K562 (cell line): ENCODE results near the gene DPH6. TPM values are rescaled to one million over a fixed set of nuclear protein-coding genes. Genes with fewer than 3 reads are reported as not detected.

Experiments
- ATAC-seq: fragments of 200-7000 bp; cut with Tn5 transposase; 3 replicates; pipeline ENCODE4 v1.9.1; 2020; ENCODE audit warnings: moderate library complexity
- BruUV-seq: library from RNA; stranded (reverse); fragments of 400-500 nt; replicated peaks from 2 replicates; lab custom pipeline; 2021; lab: Mats Ljungman, UMichigan
- CTCF ChIA-PET: fragments of 300-600 bp; formaldehyde crosslinking; extraction: SDS; loops from one replicate; lab custom pipeline; 2021; ENCODE audit warnings: low intra/inter-chr PET ratio; lab: Yijun Ruan, JAX
- POLR2A ChIA-PET: fragments of 300-600, 350-650 bp; sonication (Branson Sonifier 250); formaldehyde crosslinking; extraction: SDS; loops from one replicate; lab custom pipeline; 2021; ENCODE audit warnings: antibody characterized with exemption, inconsistent platforms; lab: Yijun Ruan, JAX
- DNase-seq, 4 experiments: peaks; one replicate each; pipeline versions ENCODE4 v3.0.0 to v3.0.0-alpha.2; 2011 to 2018; ENCODE audit warnings: low spot score in 3 of 4, mixed read lengths in 3 of 4; ENCODE audit errors: extremely low read depth in 1 of 4
- FAIRE-seq: peaks from 2 replicates; lab custom pipeline; 2011; peaks lifted over from hg19 to GRCh38; lab: Jason Lieb, UNC
- H2AFZ ChIP-seq: 2 replicates; pipeline ENCODE4 v1.6.0; 2011; ENCODE audit warnings: low read depth, low read length, control low read depth, inconsistent platforms
- H3K27ac ChIP-seq: fragments of 200-600 bp; 3 replicates; pipeline ENCODE4 v1.8.0; 2011; ENCODE audit warnings: low read depth, mild to moderate bottlenecking, control low read depth, inconsistent platforms, low read length, moderate library complexity, mixed read lengths; ENCODE audit errors: extremely low read depth
- H3K27me3 ChIP-seq, 2 experiments: fragments of 300-600 bp in 1 of 2; 2 replicates in 1 of 2; 3 replicates in 1 of 2; pipeline versions ENCODE4 v1.6.0 to v1.8.0; 2011; ENCODE audit warnings: inconsistent platforms in 2 of 2, low read length in 2 of 2, mild to moderate bottlenecking in 1 of 2, mixed read lengths in 1 of 2, moderate library complexity in 1 of 2; ENCODE audit not compliant: control insufficient read depth in 2 of 2, insufficient read depth in 2 of 2
- H3K36me3 ChIP-seq: fragments of 300-600 bp; 3 replicates; pipeline ENCODE4 v1.8.0; 2011; ENCODE audit warnings: mild to moderate bottlenecking, low read length, inconsistent platforms; ENCODE audit not compliant: control insufficient read depth, insufficient read depth
- H3K4me1 ChIP-seq, 2 experiments: fragments of 200-600 bp in 1 of 2; replicated peaks in 1 of 2; 2 replicates in 1 of 2; 3 replicates in 1 of 2; pipeline versions ENCODE4 v1.5.1 to v1.8.0; 2011; ENCODE audit warnings: inconsistent platforms in 2 of 2, low read length in 2 of 2, mild to moderate bottlenecking in 1 of 2, mixed read lengths in 1 of 2, moderate library complexity in 1 of 2; ENCODE audit not compliant: control insufficient read depth in 2 of 2, insufficient read depth in 2 of 2
- H3K4me2 ChIP-seq: 2 replicates; pipeline ENCODE4 v1.6.1; 2011; ENCODE audit warnings: low read length, control low read depth, inconsistent platforms, mixed read lengths; ENCODE audit not compliant: insufficient read depth
- H3K4me3 ChIP-seq: fragments of 200-600 bp; sonication (generic), shearing (Covaris generic); 2 replicates; pipeline ENCODE4 v1.5.1; 2016; ENCODE audit warnings: control low read depth, inconsistent platforms
- H3K79me2 ChIP-seq: fragments of 200-600 bp; 3 replicates; pipeline ENCODE4 v1.8.0; 2011; ENCODE audit warnings: low read length, inconsistent platforms; ENCODE audit not compliant: control insufficient read depth, insufficient read depth
- H3K9ac ChIP-seq, 2 experiments: 2 replicates each; pipeline versions ENCODE4 v1.6.0 to v1.6.1; 2011; ENCODE audit warnings: low read depth in 2 of 2, low read length in 2 of 2, control low read depth in 1 of 2, inconsistent platforms in 1 of 2, mild to moderate bottlenecking in 1 of 2, mixed read lengths in 1 of 2; ENCODE audit not compliant: insufficient read depth in 1 of 2
- H3K9me1 ChIP-seq: one replicate; pipeline ENCODE4 v1.6.0; 2011; ENCODE audit warnings: inconsistent platforms, mild to moderate bottlenecking, low read length, moderate library complexity; ENCODE audit not compliant: control insufficient read depth, insufficient read depth
- H3K9me3 ChIP-seq: replicated peaks from 2 replicates; pipeline ENCODE4 v1.5.1; 2011; ENCODE audit warnings: low read depth, low read length, inconsistent platforms; ENCODE audit not compliant: control insufficient read depth, insufficient read depth
- H4K20me1 ChIP-seq: replicated peaks from 2 replicates; pipeline ENCODE4 v1.6.1; 2011; ENCODE audit warnings: low read length, inconsistent platforms, mixed read lengths; ENCODE audit not compliant: control insufficient read depth, insufficient read depth
- BHLHE40 ChIP-seq: IDR thresholded peaks from 2 replicates; pipeline ENCODE4 v1.6.1; 2011; ENCODE audit warnings: low read length, improper control_type of control experiment
- CBX5 ChIP-seq: IDR thresholded peaks from 2 replicates; pipeline ENCODE4 v1.6.1; 2014; ENCODE audit warnings: low read depth, borderline replicate concordance
- DDX20 ChIP-seq: fragments of 450-650 bp; IDR thresholded peaks from 2 replicates; pipeline ENCODE4 v1.6.1; 2016; ENCODE audit warnings: missing genetic modification characterization, low read depth, mild to moderate bottlenecking, missing compliant biosample characterization, moderate library complexity
- E2F3 ChIP-seq: fragments of 250-450 bp; sonication (Bioruptor Pico); IDR thresholded peaks from 2 replicates; pipeline ENCODE4 v1.4.0; 2020; ENCODE audit warnings: mild to moderate bottlenecking
- EHMT2 ChIP-seq: fragments of 450-650 bp; IDR thresholded peaks from 2 replicates; pipeline ENCODE4 v1.6.1; 2018; ENCODE audit warnings: antibody characterized with exemption
- GABPA ChIP-seq: fragments of 200-800 bp; sonication (Bioruptor generic); conservative IDR thresholded peaks from 2 replicates; pipeline ENCODE4 v1.6.1; 2016; ENCODE audit warnings: low read depth, missing genetic modification characterization, missing compliant biosample characterization
- GATA2 ChIP-seq: sonication (generic); formaldehyde crosslinking; IDR thresholded peaks from 2 replicates; pipeline ENCODE4 v1.4.0; 2020; ENCODE audit warnings: mild to moderate bottlenecking, missing genetic modification reagents
- MYNN ChIP-seq, 2 experiments: sonication (generic); formaldehyde crosslinking in 1 of 2; IDR thresholded peaks; 2 replicates each; pipeline versions ENCODE4 v1.5.0 to v1.6.1; 2016 to 2020; ENCODE audit warnings: antibody characterized with exemption in 1 of 2, missing genetic modification reagents in 1 of 2
- NEUROD1 ChIP-seq: fragments of 150-350 bp; IDR thresholded peaks from 2 replicates; pipeline ENCODE4 v1.6.1; 2014; ENCODE audit warnings: borderline replicate concordance, low read length, low read depth; ENCODE audit not compliant: partially characterized antibody
- NR1H2 ChIP-seq: sonication (generic); formaldehyde crosslinking; IDR thresholded peaks from 2 replicates; pipeline ENCODE4 v1.4.0; 2020; ENCODE audit warnings: mild to moderate bottlenecking, missing genetic modification reagents
- STAT5B ChIP-seq: fragments of 250-450 bp; sonication (Bioruptor Pico); IDR thresholded peaks from 2 replicates; pipeline ENCODE4 v1.8.0; 2021; ENCODE audit warnings: mild to moderate bottlenecking, inconsistent platforms
- ZNF589 ChIP-seq: fragments of 200-800 bp; sonication (Bioruptor generic); IDR thresholded peaks from 2 replicates; pipeline ENCODE4 v1.6.1; 2016; ENCODE audit warnings: low read depth, missing genetic modification characterization, missing compliant biosample characterization
- WGBS: fragments of 100-300 bp; shearing (Covaris generic); methylation state at CpG from one replicate; pipeline ENCODE4 v1.1.6; 2016; ENCODE audit warnings: low coverage, mixed read lengths; ENCODE audit not compliant: insufficient coverage; ENCODE audit errors: missing lambda C conversion rate; 5-methylcytosine and 5-hydroxymethylcytosine counted together
- in situ Hi-C: fragments of 300-500 bp; cut with MboI; formaldehyde crosslinking; loops from 4 replicates; pipeline ENCODE4 v1.15.0; 2018; ENCODE audit warnings: inconsistent platforms, mixed read lengths
- intact Hi-C: fragments of 100-400 bp; cut with micrococcal nuclease; formaldehyde crosslinking; loops from 2 replicates; pipeline ENCODE4 v1.14.2; 2022
- polyA plus RNA-seq, 8 experiments: library from polyadenylated mRNA; depleted of rRNA in 4 of 8; stranded (reverse) in 5 of 8; unstranded in 3 of 8; fragments of >200 nt; fragmentation: Nextera tagmentation in 2 of 8; fragmentation: Illumina TruSeq in 1 of 8; extraction: Ambion mirVana in 2 of 8; extraction: Trizol in 1 of 8; gene quantifications; 2 replicates each; pipeline versions ENCODE4 v1.2.1 to v1.2.3, GENCODE V29; 2011 to 2014; ENCODE audit warnings: inconsistent platforms in 1 of 8, missing spikeins in 1 of 8
- total RNA-seq, 7 experiments: library from RNA; depleted of rRNA in 6 of 7; stranded (reverse); fragments of >200 nt in 6 of 7; fragmentation: Illumina TruSeq in 2 of 7; extraction: Trizol in 2 of 7; gene quantifications; 2 replicates each; pipeline versions ENCODE4 v1.2.1 to v1.2.3, GENCODE V29; 2011 to 2021; ENCODE audit warnings: low replicate concordance in 1 of 7
- TF ChIP-seq, protein P1 (sequence below): fragments of 450-650 bp; IDR thresholded peaks from 2 replicates; pipeline ENCODE4 v1.6.1; 2017; ENCODE audit warnings: antibody characterized with exemption, mild to moderate bottlenecking
- TF ChIP-seq, protein P2 (sequence below): fragments of 450-650 bp; IDR thresholded peaks from 2 replicates; pipeline ENCODE4 v1.6.1; 2016; ENCODE audit warnings: borderline replicate concordance
- TF ChIP-seq, protein P3 (sequence below), 2 experiments: fragments of 450-650 bp in 1 of 2; sonication (generic) in 1 of 2; formaldehyde crosslinking in 1 of 2; IDR thresholded peaks in 1 of 2; conservative IDR thresholded peaks in 1 of 2; 2 replicates each; pipeline versions ENCODE4 v1.6.1 to v1.8.1; 2016 to 2023; ENCODE audit warnings: mild to moderate bottlenecking in 2 of 2, moderate library complexity in 2 of 2, inconsistent platforms in 1 of 2, missing genetic modification reagents in 1 of 2

DPH6 gene
- total and polyA plus RNA-seq, 9 of the 15 experiments (the other 6 are each of a cell fraction or from before 2014, with no cell fraction given), result 10.1 to 69.1 (median 18.8) TPM

DNA sequence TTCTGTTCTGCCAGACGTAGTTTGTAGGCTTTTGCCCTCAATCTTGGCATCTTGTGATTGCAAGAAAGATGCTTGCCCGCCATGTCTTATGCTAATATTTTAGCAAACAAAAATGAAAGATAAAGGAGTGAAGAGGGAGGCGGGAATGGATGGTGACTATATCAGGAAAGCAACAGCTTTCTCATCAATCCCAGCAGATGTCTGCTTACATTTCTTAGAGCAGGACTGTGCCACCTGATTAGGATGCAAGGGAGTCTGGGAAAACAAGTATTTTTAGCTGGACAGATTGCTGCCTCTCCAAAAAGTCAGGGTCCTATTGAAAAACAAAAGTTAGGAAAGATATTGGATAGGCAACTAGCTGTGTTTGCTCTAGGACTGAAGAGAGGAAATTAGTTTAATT is 34.6 kb upstream of the DPH6 start (continued):
- TF ChIP-seq, protein P1, sequence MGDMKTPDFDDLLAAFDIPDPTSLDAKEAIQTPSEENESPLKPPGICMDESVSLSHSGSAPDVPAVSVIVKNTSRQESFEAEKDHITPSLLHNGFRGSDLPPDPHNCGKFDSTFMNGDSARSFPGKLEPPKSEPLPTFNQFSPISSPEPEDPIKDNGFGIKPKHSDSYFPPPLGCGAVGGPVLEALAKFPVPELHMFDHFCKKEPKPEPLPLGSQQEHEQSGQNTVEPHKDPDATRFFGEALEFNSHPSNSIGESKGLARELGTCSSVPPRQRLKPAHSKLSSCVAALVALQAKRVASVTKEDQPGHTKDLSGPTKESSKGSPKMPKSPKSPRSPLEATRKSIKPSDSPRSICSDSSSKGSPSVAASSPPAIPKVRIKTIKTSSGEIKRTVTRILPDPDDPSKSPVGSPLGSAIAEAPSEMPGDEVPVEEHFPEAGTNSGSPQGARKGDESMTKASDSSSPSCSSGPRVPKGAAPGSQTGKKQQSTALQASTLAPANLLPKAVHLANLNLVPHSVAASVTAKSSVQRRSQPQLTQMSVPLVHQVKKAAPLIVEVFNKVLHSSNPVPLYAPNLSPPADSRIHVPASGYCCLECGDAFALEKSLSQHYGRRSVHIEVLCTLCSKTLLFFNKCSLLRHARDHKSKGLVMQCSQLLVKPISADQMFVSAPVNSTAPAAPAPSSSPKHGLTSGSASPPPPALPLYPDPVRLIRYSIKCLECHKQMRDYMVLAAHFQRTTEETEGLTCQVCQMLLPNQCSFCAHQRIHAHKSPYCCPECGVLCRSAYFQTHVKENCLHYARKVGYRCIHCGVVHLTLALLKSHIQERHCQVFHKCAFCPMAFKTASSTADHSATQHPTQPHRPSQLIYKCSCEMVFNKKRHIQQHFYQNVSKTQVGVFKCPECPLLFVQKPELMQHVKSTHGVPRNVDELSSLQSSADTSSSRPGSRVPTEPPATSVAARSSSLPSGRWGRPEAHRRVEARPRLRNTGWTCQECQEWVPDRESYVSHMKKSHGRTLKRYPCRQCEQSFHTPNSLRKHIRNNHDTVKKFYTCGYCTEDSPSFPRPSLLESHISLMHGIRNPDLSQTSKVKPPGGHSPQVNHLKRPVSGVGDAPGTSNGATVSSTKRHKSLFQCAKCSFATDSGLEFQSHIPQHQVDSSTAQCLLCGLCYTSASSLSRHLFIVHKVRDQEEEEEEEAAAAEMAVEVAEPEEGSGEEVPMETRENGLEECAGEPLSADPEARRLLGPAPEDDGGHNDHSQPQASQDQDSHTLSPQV, result no peak
- 0 out of 2 replicates have a peak, but pooled peaks have one; percentile 12 for TF ChIP-seq GATA2 (CRISPR knock-in tag)
- no peak for TF ChIP-seq EHMT2
- no peak for TF ChIP-seq NR1H2 (CRISPR knock-in tag)
- no peak for TF ChIP-seq MYNN (IDR thresholded peaks at IDR 0.05)
- no peak for TF ChIP-seq MYNN (CRISPR knock-in tag; IDR thresholded peaks at IDR 0.05)
- no peak for TF ChIP-seq CBX5
- TF ChIP-seq DDX20, result no peak

DNA sequence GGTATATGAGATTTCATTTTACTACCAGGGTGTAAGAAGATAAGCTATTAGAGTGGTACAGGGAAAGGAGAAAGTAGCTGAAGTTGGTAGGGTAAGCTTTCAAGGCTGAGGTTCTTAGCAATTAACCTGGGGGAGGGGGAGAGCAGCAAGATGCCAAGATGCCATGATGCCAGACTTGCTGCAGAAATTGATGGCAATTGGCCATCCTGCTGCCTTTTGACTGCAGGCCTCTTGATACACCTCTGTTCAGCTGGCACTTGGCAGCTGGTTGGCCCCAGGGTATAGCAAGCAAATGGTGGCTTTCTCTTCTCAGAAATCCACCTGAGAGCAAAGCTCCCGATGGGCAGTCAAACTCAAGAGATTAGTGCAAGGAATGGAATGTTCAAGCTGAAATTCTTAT is 21.4 kb upstream of the DPH6 start:
- Histone ChIP-seq H3K9me3 (no peaks in the 10 kb centered on the region), H3K9me1 (no peaks in the 10 kb centered on the region), H3K79me2 (no peaks in the 10 kb centered on the region), H3K36me3 (no peaks in the 10 kb centered on the region), H4K20me1 (no peaks in the 10 kb centered on the region), H3K4me2 (no peak overlapping the region), H3K4me3 (no peak overlapping the region), H3K27ac (no peak overlapping the region), H3K4me1 (no peaks in the 10 kb centered on the region), H3K9ac (no peak overlapping the region), H3K27me3 (no peaks in the 10 kb centered on the region), H2AFZ (0 out of 2 replicates have a peak overlapping the region, but pooled peaks have one; percentile 9)
- intact Hi-C loops (no loop called here), in situ Hi-C loops (no loop called here)
- DNase-seq (no peak), ATAC-seq (no peak), FAIRE-seq (no peak)
- ChIA-PET CTCF (no interaction called here), POLR2A (no interaction called here)
- 0% methylated on average over 1 of the region's 1 CpG for WGBS
- no TSS peak for BruUV-seq
- no peak for TF ChIP-seq E2F3
- TF ChIP-seq, protein P2, sequence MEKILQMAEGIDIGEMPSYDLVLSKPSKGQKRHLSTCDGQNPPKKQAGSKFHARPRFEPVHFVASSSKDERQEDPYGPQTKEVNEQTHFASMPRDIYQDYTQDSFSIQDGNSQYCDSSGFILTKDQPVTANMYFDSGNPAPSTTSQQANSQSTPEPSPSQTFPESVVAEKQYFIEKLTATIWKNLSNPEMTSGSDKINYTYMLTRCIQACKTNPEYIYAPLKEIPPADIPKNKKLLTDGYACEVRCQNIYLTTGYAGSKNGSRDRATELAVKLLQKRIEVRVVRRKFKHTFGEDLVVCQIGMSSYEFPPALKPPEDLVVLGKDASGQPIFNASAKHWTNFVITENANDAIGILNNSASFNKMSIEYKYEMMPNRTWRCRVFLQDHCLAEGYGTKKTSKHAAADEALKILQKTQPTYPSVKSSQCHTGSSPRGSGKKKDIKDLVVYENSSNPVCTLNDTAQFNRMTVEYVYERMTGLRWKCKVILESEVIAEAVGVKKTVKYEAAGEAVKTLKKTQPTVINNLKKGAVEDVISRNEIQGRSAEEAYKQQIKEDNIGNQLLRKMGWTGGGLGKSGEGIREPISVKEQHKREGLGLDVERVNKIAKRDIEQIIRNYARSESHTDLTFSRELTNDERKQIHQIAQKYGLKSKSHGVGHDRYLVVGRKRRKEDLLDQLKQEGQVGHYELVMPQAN, result no peak
- TF ChIP-seq BHLHE40, result no peak
- TF ChIP-seq, protein P3, sequence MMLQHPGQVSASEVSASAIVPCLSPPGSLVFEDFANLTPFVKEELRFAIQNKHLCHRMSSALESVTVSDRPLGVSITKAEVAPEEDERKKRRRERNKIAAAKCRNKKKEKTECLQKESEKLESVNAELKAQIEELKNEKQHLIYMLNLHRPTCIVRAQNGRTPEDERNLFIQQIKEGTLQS (IDR thresholded peaks at IDR 0.05), result no peak
- TF ChIP-seq, protein P3 (CRISPR knock-in tag; conservative IDR thresholded peaks at IDR 0.05), result no peak
- TF ChIP-seq STAT5B (CRISPR knock-in tag), result no peak
- no peak for TF ChIP-seq GABPA (tag)
- no peak for TF ChIP-seq NEUROD1
- TF ChIP-seq ZNF589 (CRISPR knock-in tag), result no peak
